ENCODE data around the gene TRIP12. TPM values are rescaled to one million over a fixed set of nuclear protein-coding genes. Genes with fewer than 3 reads are reported as not detected.
"Not testable (repeated sequence)": the region's sequence is repeated elsewhere in the genome, so short reads cannot be mapped to it uniquely, and the experiment has no call there.

The TRIP12 gene
- polyA plus RNA-seq, 3 donors: 182 to 219 (median 186) TPM

- not testable (repeated sequence) for DNase-seq (ENCODE audit: extremely low read depth in 1 of 11, low read depth in 9 of 11, low spot score in 4 of 11)
Observed at GRCh38 chr2:229924541-229924940, 2.7 kb upstream of the TRIP12 start.

- peak in 3 of 11 donors; percentile 10 to 36 (median 15) for DNase-seq (ENCODE audit: extremely low read depth in 1 of 11, low read depth in 9 of 11, low spot score in 4 of 11)
Observed at GRCh38 chr2:229922449-229923386, 909 bp upstream of the TRIP12 start, which contains the start of gene FBXO36. FBXO36 (plus strand) TSS chr2:229922503; CDS start chr2:229922514, 11 bp downstream.

- peak; percentile 25 to 65 (median 43) for DNase-seq (ENCODE audit: extremely low read depth in 1 of 11, low read depth in 9 of 11, low spot score in 4 of 11)
Observed at GRCh38 chr2:229921101-229921891, 513 bp downstream of the TRIP12 start.

GRCh38 chr2:229920011-229920641 is 1.7 kb downstream of the TRIP12 start:
- peak in 2 of 11 donors; percentile 7 to 10 for DNase-seq (ENCODE audit: extremely low read depth in 1 of 11, low read depth in 9 of 11, low spot score in 4 of 11)

GRCh38 chr2:229917793-229918192 is 4.0 kb downstream of the TRIP12 start:
- DNase-seq (ENCODE audit: extremely low read depth in 1 of 11, low read depth in 9 of 11, low spot score in 4 of 11): no peak

GRCh38 chr2:229914171-229914570 is 7.6 kb downstream of the TRIP12 start:
- DNase-seq (ENCODE audit: extremely low read depth in 1 of 11, low read depth in 9 of 11, low spot score in 4 of 11): no peak

GRCh38 chr2:229910832-229911412 is 10.9 kb downstream of the TRIP12 start:
- DNase-seq (ENCODE audit: extremely low read depth in 1 of 11, low read depth in 9 of 11, low spot score in 4 of 11): peak in 1 of 11 donors; percentile 2

- DNase-seq (ENCODE audit: extremely low read depth in 1 of 11, low read depth in 9 of 11, low spot score in 4 of 11): no peak
Observed at GRCh38 chr2:229910147-229910831, 11.5 kb downstream of the TRIP12 start.

- DNase-seq (ENCODE audit: extremely low read depth in 1 of 11, low read depth in 9 of 11, low spot score in 4 of 11): no peak
Observed at GRCh38 chr2:229909090-229909489, 12.7 kb downstream of the TRIP12 start.

- no peak for DNase-seq (ENCODE audit: extremely low read depth in 1 of 11, low read depth in 9 of 11, low spot score in 4 of 11)
Observed at GRCh38 chr2:229905601-229906000, 16.2 kb downstream of the TRIP12 start.

- DNase-seq (ENCODE audit: extremely low read depth in 1 of 11, low read depth in 9 of 11, low spot score in 4 of 11): no peak
Observed at GRCh38 chr2:229903037-229903436, 18.8 kb downstream of the TRIP12 start.

- no peak for DNase-seq (ENCODE audit: extremely low read depth in 1 of 11, low read depth in 9 of 11, low spot score in 4 of 11)
Observed at GRCh38 chr2:229901819-229902218, 20.0 kb downstream of the TRIP12 start.

GRCh38 chr2:229900514-229900913 is 21.3 kb downstream of the TRIP12 start:
- DNase-seq (ENCODE audit: extremely low read depth in 1 of 11, low read depth in 9 of 11, low spot score in 4 of 11): not testable (repeated sequence)

- no peak for DNase-seq (ENCODE audit: extremely low read depth in 1 of 11, low read depth in 9 of 11, low spot score in 4 of 11)
Observed at GRCh38 chr2:229900012-229900411, 21.8 kb downstream of the TRIP12 start.

- no peak for DNase-seq (ENCODE audit: extremely low read depth in 1 of 11, low read depth in 9 of 11, low spot score in 4 of 11)
Observed at GRCh38 chr2:229899604-229900003, 22.2 kb downstream of the TRIP12 start.

GRCh38 chr2:229896857-229897256 is 25.0 kb downstream of the TRIP12 start:
- no peak for DNase-seq (ENCODE audit: extremely low read depth in 1 of 11, low read depth in 9 of 11, low spot score in 4 of 11)

- DNase-seq (ENCODE audit: extremely low read depth in 1 of 11, low read depth in 9 of 11, low spot score in 4 of 11): no peak
Observed at GRCh38 chr2:229889023-229889422, 32.8 kb downstream of the TRIP12 start.

- no peak for DNase-seq (ENCODE audit: extremely low read depth in 1 of 11, low read depth in 9 of 11, low spot score in 4 of 11)
Observed at GRCh38 chr2:229888031-229888430, 33.8 kb downstream of the TRIP12 start.

Data from renal cortex interstitium (tissue), 11 donors.